K562 (cell line): ENCODE results near the gene CNFN. TPM values are rescaled to one million over a fixed set of nuclear protein-coding genes. Genes with fewer than 3 reads are reported as not detected.

Experiments
- ATAC-seq: fragments of 200-7000 bp; cut with Tn5 transposase; 3 replicates; pipeline ENCODE4 v1.9.1; 2020; ENCODE audit warnings: moderate library complexity
- BruUV-seq: library from RNA; stranded (reverse); fragments of 400-500 nt; replicated peaks from 2 replicates; lab custom pipeline; 2021; lab: Mats Ljungman, UMichigan
- CTCF ChIA-PET: fragments of 300-600 bp; formaldehyde crosslinking; extraction: SDS; loops from one replicate; lab custom pipeline; 2021; ENCODE audit warnings: low intra/inter-chr PET ratio; lab: Yijun Ruan, JAX
- POLR2A ChIA-PET: fragments of 300-600, 350-650 bp; sonication (Branson Sonifier 250); formaldehyde crosslinking; extraction: SDS; loops from one replicate; lab custom pipeline; 2021; ENCODE audit warnings: antibody characterized with exemption, inconsistent platforms; lab: Yijun Ruan, JAX
- DNase-seq, 4 experiments: peaks; one replicate each; pipeline versions ENCODE4 v3.0.0 to v3.0.0-alpha.2; 2011 to 2018; ENCODE audit warnings: low spot score in 3 of 4, mixed read lengths in 3 of 4; ENCODE audit errors: extremely low read depth in 1 of 4
- FAIRE-seq: peaks from 2 replicates; lab custom pipeline; 2011; peaks lifted over from hg19 to GRCh38; lab: Jason Lieb, UNC
- H2AFZ ChIP-seq: 2 replicates; pipeline ENCODE4 v1.6.0; 2011; ENCODE audit warnings: low read depth, low read length, control low read depth, inconsistent platforms
- H3K27ac ChIP-seq: fragments of 200-600 bp; 3 replicates; pipeline ENCODE4 v1.8.0; 2011; ENCODE audit warnings: low read depth, mild to moderate bottlenecking, control low read depth, inconsistent platforms, low read length, moderate library complexity, mixed read lengths; ENCODE audit errors: extremely low read depth
- H3K27me3 ChIP-seq, 2 experiments: fragments of 300-600 bp in 1 of 2; 2 replicates in 1 of 2; 3 replicates in 1 of 2; pipeline versions ENCODE4 v1.6.0 to v1.8.0; 2011; ENCODE audit warnings: inconsistent platforms in 2 of 2, low read length in 2 of 2, mild to moderate bottlenecking in 1 of 2, mixed read lengths in 1 of 2, moderate library complexity in 1 of 2; ENCODE audit not compliant: control insufficient read depth in 2 of 2, insufficient read depth in 2 of 2
- H3K36me3 ChIP-seq: fragments of 300-600 bp; 3 replicates; pipeline ENCODE4 v1.8.0; 2011; ENCODE audit warnings: mild to moderate bottlenecking, low read length, inconsistent platforms; ENCODE audit not compliant: control insufficient read depth, insufficient read depth
- H3K4me1 ChIP-seq, 2 experiments: fragments of 200-600 bp in 1 of 2; replicated peaks in 1 of 2; 2 replicates in 1 of 2; 3 replicates in 1 of 2; pipeline versions ENCODE4 v1.5.1 to v1.8.0; 2011; ENCODE audit warnings: inconsistent platforms in 2 of 2, low read length in 2 of 2, mild to moderate bottlenecking in 1 of 2, mixed read lengths in 1 of 2, moderate library complexity in 1 of 2; ENCODE audit not compliant: control insufficient read depth in 2 of 2, insufficient read depth in 2 of 2
- H3K4me2 ChIP-seq: 2 replicates; pipeline ENCODE4 v1.6.1; 2011; ENCODE audit warnings: low read length, control low read depth, inconsistent platforms, mixed read lengths; ENCODE audit not compliant: insufficient read depth
- H3K4me3 ChIP-seq: fragments of 200-600 bp; sonication (generic), shearing (Covaris generic); 2 replicates; pipeline ENCODE4 v1.5.1; 2016; ENCODE audit warnings: control low read depth, inconsistent platforms
- H3K79me2 ChIP-seq: fragments of 200-600 bp; 3 replicates; pipeline ENCODE4 v1.8.0; 2011; ENCODE audit warnings: low read length, inconsistent platforms; ENCODE audit not compliant: control insufficient read depth, insufficient read depth
- H3K9ac ChIP-seq, 2 experiments: 2 replicates each; pipeline versions ENCODE4 v1.6.0 to v1.6.1; 2011; ENCODE audit warnings: low read depth in 2 of 2, low read length in 2 of 2, control low read depth in 1 of 2, inconsistent platforms in 1 of 2, mild to moderate bottlenecking in 1 of 2, mixed read lengths in 1 of 2; ENCODE audit not compliant: insufficient read depth in 1 of 2
- H3K9me1 ChIP-seq: one replicate; pipeline ENCODE4 v1.6.0; 2011; ENCODE audit warnings: inconsistent platforms, mild to moderate bottlenecking, low read length, moderate library complexity; ENCODE audit not compliant: control insufficient read depth, insufficient read depth
- H3K9me3 ChIP-seq: replicated peaks from 2 replicates; pipeline ENCODE4 v1.5.1; 2011; ENCODE audit warnings: low read depth, low read length, inconsistent platforms; ENCODE audit not compliant: control insufficient read depth, insufficient read depth
- H4K20me1 ChIP-seq: replicated peaks from 2 replicates; pipeline ENCODE4 v1.6.1; 2011; ENCODE audit warnings: low read length, inconsistent platforms, mixed read lengths; ENCODE audit not compliant: control insufficient read depth, insufficient read depth
- BRCA1 ChIP-seq, 2 experiments: fragments of 450-650 bp in 1 of 2; sonication (generic) in 1 of 2; formaldehyde crosslinking in 1 of 2; IDR thresholded peaks; 2 replicates each; pipeline versions ENCODE4 v1.5.0 to v1.6.1; 2017 to 2020; ENCODE audit warnings: mild to moderate bottlenecking in 1 of 2, missing genetic modification reagents in 1 of 2
- CBX1 ChIP-seq: sonication (generic); IDR thresholded peaks from 2 replicates; pipeline ENCODE4 v1.6.1; 2016; ENCODE audit warnings: antibody characterized with exemption, low read depth, mild to moderate bottlenecking
- ID3 ChIP-seq, 2 experiments: fragments of 250-450 bp in 1 of 2; fragments of 450-650 bp in 1 of 2; sonication (Bioruptor Pico) in 1 of 2; IDR thresholded peaks; 2 replicates each; pipeline versions ENCODE4 v1.6.1 to v1.8.0; 2016 to 2021; ENCODE audit warnings: mild to moderate bottlenecking in 2 of 2, moderate library complexity in 2 of 2, missing compliant biosample characterization in 1 of 2, missing genetic modification characterization in 1 of 2
- MED1 ChIP-seq: sonication (generic); formaldehyde crosslinking; IDR thresholded peaks from 2 replicates; pipeline ENCODE4 v1.8.1; 2023; ENCODE audit warnings: missing genetic modification reagents, borderline replicate concordance
- YBX1 ChIP-seq: fragments of 450-650 bp; IDR thresholded peaks from 2 replicates; pipeline ENCODE4 v1.7.1; 2016; ENCODE audit warnings: mild to moderate bottlenecking
- ZFP30 ChIP-seq: fragments of 250-450 bp; sonication (Bioruptor Pico); IDR thresholded peaks from 2 replicates; pipeline ENCODE4 v1.8.0; 2022; ENCODE audit warnings: moderate library complexity, mild to moderate bottlenecking, inconsistent platforms, borderline replicate concordance
- ZNF253 ChIP-seq: fragments of 250-450 bp; sonication (Bioruptor Pico); conservative IDR thresholded peaks from 2 replicates; pipeline ENCODE4 v1.6.1; 2021; ENCODE audit warnings: mild to moderate bottlenecking
- ZNF445 ChIP-seq: fragments of 250-450 bp; sonication (Bioruptor Pico); IDR thresholded peaks from 2 replicates; pipeline ENCODE4 v1.4.0; 2020; ENCODE audit warnings: low read depth, mild to moderate bottlenecking, moderate library complexity
- WGBS: fragments of 100-300 bp; shearing (Covaris generic); methylation state at CpG from one replicate; pipeline ENCODE4 v1.1.6; 2016; ENCODE audit warnings: low coverage, mixed read lengths; ENCODE audit not compliant: insufficient coverage; ENCODE audit errors: missing lambda C conversion rate; 5-methylcytosine and 5-hydroxymethylcytosine counted together
- in situ Hi-C: fragments of 300-500 bp; cut with MboI; formaldehyde crosslinking; loops from 4 replicates; pipeline ENCODE4 v1.15.0; 2018; ENCODE audit warnings: inconsistent platforms, mixed read lengths
- intact Hi-C: fragments of 100-400 bp; cut with micrococcal nuclease; formaldehyde crosslinking; loops from 2 replicates; pipeline ENCODE4 v1.14.2; 2022
- polyA plus RNA-seq, 8 experiments: library from polyadenylated mRNA; depleted of rRNA in 4 of 8; stranded (reverse) in 5 of 8; unstranded in 3 of 8; fragments of >200 nt; fragmentation: Nextera tagmentation in 2 of 8; fragmentation: Illumina TruSeq in 1 of 8; extraction: Ambion mirVana in 2 of 8; extraction: Trizol in 1 of 8; gene quantifications; 2 replicates each; pipeline versions ENCODE4 v1.2.1 to v1.2.3, GENCODE V29; 2011 to 2014; ENCODE audit warnings: inconsistent platforms in 1 of 8, missing spikeins in 1 of 8
- total RNA-seq, 7 experiments: library from RNA; depleted of rRNA in 6 of 7; stranded (reverse); fragments of >200 nt in 6 of 7; fragmentation: Illumina TruSeq in 2 of 7; extraction: Trizol in 2 of 7; gene quantifications; 2 replicates each; pipeline versions ENCODE4 v1.2.1 to v1.2.3, GENCODE V29; 2011 to 2021; ENCODE audit warnings: low replicate concordance in 1 of 7

CNFN gene
- total and polyA plus RNA-seq, 9 of the 15 experiments (the other 6 are each of a cell fraction or from before 2014, with no cell fraction given), result 0.18 to 0.52 (median 0.27) TPM; not detected in 5

- Histone ChIP-seq H3K27me3 (peaks cover 0 to 7% of the 10 kb centered on the region in 2 experiments; a peak in 3 of 5 replicates), H3K9ac (peak overlapping the region in 1 of 2 experiments; percentile 19; a peak in 1 of 4 replicates), H3K4me2 (no peak overlapping the region), H3K36me3 (no peaks in the 10 kb centered on the region), H4K20me1 (peaks cover 34% of the 10 kb centered on the region), H3K79me2 (no peaks in the 10 kb centered on the region), H3K9me1 (no peaks in the 10 kb centered on the region), H2AFZ (no peak overlapping the region), H3K9me3 (no peaks in the 10 kb centered on the region), H3K4me3 (no peak overlapping the region), H3K27ac (no peak overlapping the region), H3K4me1 (peaks cover 0 to 43% of the 10 kb centered on the region in 2 experiments; a peak in 2 of 5 replicates)
- DNase-seq (no peak), FAIRE-seq (no peak), ATAC-seq (no peak)
- TF ChIP-seq CBX1 (no peak), ZNF445 (no peak), ID3 (CRISPR knock-in tag; IDR thresholded peaks at IDR 0.05) (no peak), ID3 (tag; IDR thresholded peaks at IDR 0.05) (no peak), ZNF253 (CRISPR knock-in tag) (no peak), MED1 (CRISPR knock-in tag) (no peak), ZFP30 (CRISPR knock-in tag) (no peak), YBX1 (no peak), BRCA1 (IDR thresholded peaks at IDR 0.05) (no peak), BRCA1 (CRISPR knock-in tag; IDR thresholded peaks at IDR 0.05) (no peak)
- 37% methylated on average over 8 of the region's 10 CpGs for WGBS
- intact Hi-C loops, result no loop called here
- no TSS peak for BruUV-seq
- POLR2A ChIA-PET, result interaction anchor here (1.3 kb wide), 1 partner anchor 11 kb away, joined by 13 read pairs; no protein-coding TSS in a partner anchor
- CTCF ChIA-PET, result no interaction called here
- in situ Hi-C loops, result no loop called here
Measured at GRCh38 chr19:42407816-42408175, 17.7 kb upstream of the CNFN start.
